Keratinocyte (primary cell): ENCODE results near the gene SLC2A4. TPM values are rescaled to one million over a fixed set of nuclear protein-coding genes. Genes with fewer than 3 reads are reported as not detected.

Experiments used
- DNase-seq: peaks from one replicate; pipeline ENCODE4 v3.0.0-alpha.2; 2011; ENCODE audit warnings: low read depth, missing footprints, low spot score
- FAIRE-seq: peaks from 2 replicates; lab custom pipeline; 2011; peaks lifted over from hg19 to GRCh38; lab: Jason Lieb, UNC
- H2AFZ ChIP-seq: 2 replicates; pipeline ENCODE4 v1.6.0; 2012; ENCODE audit warnings: low read length, control low read depth, inconsistent platforms; ENCODE audit not compliant: control insufficient read depth
- H3K27ac ChIP-seq: 2 replicates; pipeline ENCODE4 v1.5.1; 2011; ENCODE audit warnings: low read length; ENCODE audit not compliant: control insufficient read depth, insufficient read depth
- H3K27me3 ChIP-seq: 3 replicates; pipeline ENCODE4 v1.6.0; 2011; ENCODE audit warnings: low read length; ENCODE audit not compliant: control insufficient read depth, insufficient read depth; ENCODE audit errors: extremely low read depth
- H3K36me3 ChIP-seq, 2 experiments: 2 replicates in 1 of 2; 3 replicates in 1 of 2; pipeline ENCODE4 v1.5.1; 2011; ENCODE audit warnings: low read length in 2 of 2, mild to moderate bottlenecking in 1 of 2; ENCODE audit not compliant: control insufficient read depth in 2 of 2, insufficient read depth in 2 of 2; ENCODE audit errors: extremely low read depth in 1 of 2
- H3K4me1 ChIP-seq: 3 replicates; pipeline ENCODE4 v1.5.1; 2011; ENCODE audit warnings: low read length; ENCODE audit not compliant: control insufficient read depth, insufficient read depth; ENCODE audit errors: extremely low read depth
- H3K4me2 ChIP-seq: 3 replicates; pipeline ENCODE4 v1.6.0; 2011; ENCODE audit warnings: low read depth, low read length; ENCODE audit not compliant: control insufficient read depth, insufficient read depth; ENCODE audit errors: extremely low read depth
- H3K4me3 ChIP-seq, 3 experiments: fragments of 200-600 bp in 1 of 3; sonication (generic) in 1 of 3; 2 replicates in 2 of 3; 3 replicates in 1 of 3; pipeline ENCODE4 v1.5.1; 2011 to 2016; ENCODE audit warnings: low read length in 3 of 3, mild to moderate bottlenecking in 3 of 3, control low read depth in 2 of 3, inconsistent platforms in 1 of 3, low read depth in 1 of 3, mixed read lengths in 1 of 3, mixed run types in 1 of 3, moderate library complexity in 1 of 3; ENCODE audit not compliant: control insufficient read depth in 2 of 3, insufficient read depth in 2 of 3; ENCODE audit errors: extremely low read depth in 1 of 3
- H3K79me2 ChIP-seq: 2 replicates; pipeline ENCODE4 v1.6.0; 2012; ENCODE audit warnings: low read length; ENCODE audit not compliant: control insufficient read depth, insufficient read depth
- H3K9ac ChIP-seq: 3 replicates; pipeline ENCODE4 v1.6.0; 2011; ENCODE audit warnings: low read length; ENCODE audit not compliant: control insufficient read depth, insufficient read depth; ENCODE audit errors: extremely low read depth
- H3K9me1 ChIP-seq: 3 replicates; pipeline ENCODE4 v1.6.0; 2011; ENCODE audit warnings: low read length; ENCODE audit not compliant: control insufficient read depth, insufficient read depth; ENCODE audit errors: extremely low read depth
- H3K9me3 ChIP-seq: 2 replicates; pipeline ENCODE4 v1.5.1; 2012; ENCODE audit warnings: low read depth, low read length; ENCODE audit not compliant: control insufficient read depth
- H4K20me1 ChIP-seq: 3 replicates; pipeline ENCODE4 v1.6.0; 2011; ENCODE audit warnings: low read length; ENCODE audit not compliant: control insufficient read depth, insufficient read depth; ENCODE audit errors: extremely low read depth
- CTCF ChIP-seq, 3 experiments: IDR thresholded peaks in 1 of 3; conservative IDR thresholded peaks in 1 of 3; optimal IDR thresholded peaks in 1 of 3; 2 replicates in 2 of 3; 3 replicates in 1 of 3; pipeline versions ENCODE3 to v1.5.1; 2011; ENCODE audit warnings: low read length in 3 of 3, mild to moderate bottlenecking in 3 of 3, moderate library complexity in 2 of 3, control low read depth in 1 of 3, inconsistent platforms in 1 of 3; ENCODE audit not compliant: insufficient read depth in 2 of 3; ENCODE audit errors: extremely low read depth in 1 of 3
- EZH2 ChIP-seq: IDR thresholded peaks from one replicate; pipeline ENCODE4 v1.6.1; 2012; ENCODE audit warnings: inconsistent platforms, mild to moderate bottlenecking, low read length, moderate library complexity
- dilution Hi-C: fragments of 300-500 bp; cut with MboI; formaldehyde crosslinking; loops from one replicate; pipeline ENCODE4 v1.7.0; 2020; ENCODE audit warnings: low sequenced_read_pairs; ENCODE audit not compliant: extremely low pct_ligation_motif_present
- polyA plus RNA-seq, 5 experiments: library from polyadenylated mRNA; depleted of rRNA in 3 of 5; stranded (reverse) in 3 of 5; stranded (forward) in 1 of 5; unstranded in 1 of 5; fragments of >200 nt; gene quantifications; 1 replicate in 1 of 5; 2 replicates in 3 of 5; 3 replicates in 1 of 5; pipeline versions ENCODE4 v1.2.1 to v1.2.3, GENCODE V29; 2011 to 2012; ENCODE audit warnings: missing spikeins in 2 of 5, low read depth in 1 of 5, low replicate concordance in 1 of 5

Gene SLC2A4
- polyA plus RNA-seq, 1 donor (not counting 4 experiments of a cell fraction or from before 2014, with no cell fraction given) = not detected

GRCh38 chr17:7290166-7290565 lies 8.6 kb downstream of the SLC2A4 start:
- Histone ChIP-seq H3K79me2 (no peaks in the 10 kb centered on the region), H3K9ac (no peak overlapping the region), H3K9me3 (no peaks in the 10 kb centered on the region), H3K27ac (no peak overlapping the region), H3K36me3 (no peaks in the 10 kb centered on the region), H3K4me3 (no peak overlapping the region), H2AFZ (no peak overlapping the region), H4K20me1 (peaks cover 2% of the 10 kb centered on the region), H3K9me1 (no peaks in the 10 kb centered on the region), H3K4me1 (peaks cover 14% of the 10 kb centered on the region), H3K27me3 (peaks cover 50% of the 10 kb centered on the region), H3K4me2 (no peak overlapping the region)
- FAIRE-seq = no peak
- DNase-seq = no peak
- TF ChIP-seq EZH2 (no peak), CTCF (optimal IDR thresholded peaks at IDR 0.05 in 1 of 3, IDR thresholded peaks at IDR 0.05 in 1 of 3, conservative IDR thresholded peaks at IDR 0.05 in 1 of 3; ENCODE audit: extremely low read depth in 1 of 3, insufficient read depth in 2 of 3, low read length in 3 of 3) (no peak)
- dilution Hi-C loops = no loop called here

- Histone ChIP-seq H3K4me2 (no peak overlapping the region), H3K9me3 (no peaks in the 10 kb centered on the region), H3K36me3 (no peaks in the 10 kb centered on the region), H3K4me3 (no peak overlapping the region), H4K20me1 (peaks cover 2% of the 10 kb centered on the region), H2AFZ (no peak overlapping the region), H3K9me1 (no peaks in the 10 kb centered on the region), H3K27me3 (peaks cover 48% of the 10 kb centered on the region), H3K4me1 (peaks cover 14% of the 10 kb centered on the region), H3K9ac (no peak overlapping the region), H3K27ac (no peak overlapping the region), H3K79me2 (no peaks in the 10 kb centered on the region)
- DNase-seq (no peak), FAIRE-seq (no peak)
- dilution Hi-C loops = no loop called here
- no peak for TF ChIP-seq EZH2
- TF ChIP-seq CTCF (optimal IDR thresholded peaks at IDR 0.05 in 1 of 3, IDR thresholded peaks at IDR 0.05 in 1 of 3, conservative IDR thresholded peaks at IDR 0.05 in 1 of 3; ENCODE audit: extremely low read depth in 1 of 3, insufficient read depth in 2 of 3, low read length in 3 of 3) = no peak
Observed at GRCh38 chr17:7290685-7291084, 9.2 kb downstream of the SLC2A4 start.
